Forelimb muscle (tissue), 1 donor: ENCODE results near the gene CKS1B. TPM values are rescaled to one million over a fixed set of nuclear protein-coding genes. Genes with fewer than 3 reads are reported as not detected.

ENCODE experiments used
- DNase-seq: peaks from one replicate; pipeline ENCODE4 v3.0.0-alpha.2; 2013; ENCODE audit warnings: low read depth
- polyA plus RNA-seq: library from polyadenylated mRNA; unstranded; fragments of 120-200 nt; gene quantifications from one replicate; pipeline ENCODE4 v1.2.1, GENCODE V29; 2013; ENCODE audit not compliant: insufficient read length

CKS1B gene
- polyA plus RNA-seq, 1 donor: 47.6 TPM

- DNase-seq: peak; percentile 96
Measured at GRCh38 chr1:155001675-155002463, 27.4 kb downstream of the CKS1B start.

GRCh38 chr1:155002464-155003226 is 28.2 kb downstream of the CKS1B start, which contains the start of gene ZBTB7B:
ZBTB7B (plus strand) TSS chr1:155002802; CDS start chr1:155014661, 11,859 bp downstream.
- DNase-seq: no peak

GRCh38 chr1:155003227-155003765 is 28.8 kb downstream of the CKS1B start:
- DNase-seq: no peak

DNA sequence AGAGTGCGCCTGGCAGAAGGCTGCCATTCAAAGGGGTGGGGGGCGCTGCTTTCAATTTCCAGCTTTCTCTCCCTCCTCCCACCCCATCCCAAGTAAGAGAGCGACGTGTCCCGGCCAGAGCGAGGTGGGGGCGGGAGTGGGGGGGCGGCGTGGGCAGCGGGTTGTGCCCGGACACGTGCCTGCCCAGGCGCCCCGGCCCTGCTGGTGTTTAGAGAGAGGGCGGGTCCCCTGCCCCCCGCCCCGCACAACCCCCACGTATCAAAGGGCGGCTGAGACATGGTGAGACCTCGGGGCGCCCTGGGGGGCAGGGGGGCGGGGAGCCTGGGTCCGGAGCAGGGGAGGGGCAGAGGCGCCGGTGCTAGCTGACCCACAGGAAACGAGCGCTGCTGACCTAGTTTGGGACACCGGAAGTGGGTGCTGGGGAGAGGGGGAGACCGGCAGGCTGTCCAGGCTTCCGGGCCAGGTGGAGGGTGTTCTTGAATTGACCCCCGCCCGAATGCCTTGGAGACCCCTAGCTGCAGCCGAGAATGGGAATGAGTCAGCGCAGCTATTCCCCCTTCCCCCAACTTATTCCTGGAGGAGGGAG is 29.4 kb downstream of the CKS1B start:
- DNase-seq: no peak

GRCh38 chr1:155004352-155005075 is 30.0 kb downstream of the CKS1B start:
- DNase-seq: no peak

DNA sequence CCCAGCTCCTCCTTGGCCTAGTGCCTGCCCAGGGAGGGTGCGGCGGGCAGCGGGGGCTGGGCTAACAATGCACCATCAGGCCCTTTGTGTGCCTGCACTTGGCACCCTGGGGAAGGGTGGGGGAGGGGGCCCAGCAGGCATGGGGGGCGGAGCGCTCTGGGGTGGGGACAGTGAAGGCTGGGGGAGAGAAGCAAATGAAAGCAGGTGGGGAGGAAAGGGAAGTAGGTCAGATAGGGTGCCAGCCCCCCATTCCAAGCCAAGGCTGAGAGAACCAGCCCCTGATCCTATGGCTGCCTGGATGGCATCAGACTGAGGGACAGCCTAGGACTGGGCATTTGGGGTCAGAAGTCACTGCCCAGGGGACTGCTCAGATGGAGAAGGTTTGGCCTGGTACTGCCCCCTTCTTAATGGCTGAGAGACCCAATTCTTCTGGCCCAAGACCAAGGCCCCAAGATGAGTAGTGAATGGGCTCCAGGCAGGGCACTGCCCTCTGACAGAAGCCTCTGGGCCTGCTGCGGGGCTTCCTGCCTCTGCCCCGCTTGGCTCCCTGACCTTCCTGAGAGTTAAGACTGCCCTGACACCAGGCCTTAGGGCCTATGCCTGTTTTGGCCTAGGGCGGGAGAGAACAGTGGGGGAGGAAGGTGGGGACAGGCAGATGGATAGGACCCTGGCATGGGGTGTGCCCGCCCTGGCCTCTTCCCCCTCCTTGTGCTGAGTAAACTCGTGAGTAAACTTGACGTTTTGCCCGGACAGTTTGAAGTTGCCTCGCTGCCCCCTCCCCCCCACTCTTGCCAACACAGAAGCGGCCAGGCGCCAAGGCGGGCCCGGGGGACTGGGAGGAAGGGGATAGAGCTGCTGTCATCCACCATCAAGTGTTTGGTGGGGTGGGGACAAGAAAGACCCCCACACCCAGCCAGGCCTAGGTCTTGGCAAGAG is 30.9 kb downstream of the CKS1B start:
- DNase-seq: no peak

DNA sequence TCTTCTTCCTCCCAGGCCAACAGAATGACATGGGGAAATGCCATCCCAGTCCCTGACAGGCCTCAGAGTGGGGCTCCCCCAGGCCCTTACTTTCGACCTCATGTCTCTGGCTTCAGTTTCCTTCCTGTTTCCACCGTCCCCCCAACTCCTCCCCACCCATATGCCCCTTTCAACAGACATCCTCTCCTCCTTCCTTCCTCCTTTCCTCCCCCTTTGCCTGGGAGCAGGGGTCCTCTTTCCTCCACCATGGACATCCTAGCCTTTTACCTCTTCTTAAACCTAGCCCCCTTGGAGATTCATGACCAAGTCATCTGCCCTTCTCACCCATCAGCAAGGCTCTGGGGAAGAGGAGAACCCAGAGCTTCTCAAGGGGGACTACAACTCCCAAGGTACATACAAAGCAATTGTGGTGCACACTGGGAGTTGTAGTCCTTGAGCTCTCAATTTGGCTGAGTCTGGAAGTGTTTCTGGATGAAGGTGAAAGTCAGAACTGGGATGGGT is 32.2 kb downstream of the CKS1B start:
- DNase-seq: no peak

- DNase-seq: no peak
Measured at GRCh38 chr1:155007251-155007828, 32.9 kb downstream of the CKS1B start.

DNA sequence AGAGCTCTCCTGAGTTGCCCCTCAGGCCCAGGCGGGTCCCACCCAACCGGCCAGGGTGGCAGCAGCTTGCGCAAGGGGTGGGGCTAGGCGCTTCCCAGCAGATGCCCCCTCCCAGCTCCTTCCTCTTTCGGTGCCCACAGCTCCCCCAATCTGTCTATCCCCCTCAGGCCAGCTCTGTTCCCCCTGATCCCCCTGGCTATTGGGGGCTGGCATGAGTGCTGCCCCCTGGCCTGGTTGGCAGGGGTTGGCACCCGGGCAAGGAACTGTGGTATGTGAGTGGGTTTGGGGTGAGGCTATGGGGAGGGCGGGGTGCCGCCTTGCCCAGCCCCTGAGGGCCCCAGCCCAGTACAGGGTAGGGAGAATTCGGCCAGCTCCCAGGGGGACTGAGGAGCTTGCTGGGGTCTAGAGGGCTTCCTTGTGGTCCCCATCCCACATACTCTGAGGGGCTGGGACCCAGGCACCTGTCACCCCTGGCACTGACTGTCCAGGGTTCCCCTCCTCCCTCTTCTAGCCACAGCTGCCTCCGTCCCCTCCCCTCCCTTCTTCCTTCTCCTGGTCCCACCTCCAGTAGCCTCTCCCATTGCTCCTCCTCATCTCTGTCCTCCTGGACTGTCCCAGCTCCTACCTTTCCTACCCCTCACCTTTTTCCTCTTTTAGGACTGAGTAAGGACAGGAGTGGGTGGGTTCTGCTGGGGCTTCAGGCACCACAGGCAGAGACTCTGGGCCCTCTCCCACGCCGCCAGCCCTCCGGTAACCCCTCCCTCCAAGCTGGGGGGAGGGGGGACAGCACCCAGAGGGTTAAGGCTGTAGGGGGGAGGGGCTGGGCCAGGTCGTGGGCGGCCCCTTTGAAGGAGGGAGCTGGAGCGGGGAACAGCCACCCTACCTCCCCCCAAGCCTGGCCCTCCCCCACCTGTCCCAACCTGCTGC is 33.8 kb downstream of the CKS1B start:
- no peak for DNase-seq

DNA sequence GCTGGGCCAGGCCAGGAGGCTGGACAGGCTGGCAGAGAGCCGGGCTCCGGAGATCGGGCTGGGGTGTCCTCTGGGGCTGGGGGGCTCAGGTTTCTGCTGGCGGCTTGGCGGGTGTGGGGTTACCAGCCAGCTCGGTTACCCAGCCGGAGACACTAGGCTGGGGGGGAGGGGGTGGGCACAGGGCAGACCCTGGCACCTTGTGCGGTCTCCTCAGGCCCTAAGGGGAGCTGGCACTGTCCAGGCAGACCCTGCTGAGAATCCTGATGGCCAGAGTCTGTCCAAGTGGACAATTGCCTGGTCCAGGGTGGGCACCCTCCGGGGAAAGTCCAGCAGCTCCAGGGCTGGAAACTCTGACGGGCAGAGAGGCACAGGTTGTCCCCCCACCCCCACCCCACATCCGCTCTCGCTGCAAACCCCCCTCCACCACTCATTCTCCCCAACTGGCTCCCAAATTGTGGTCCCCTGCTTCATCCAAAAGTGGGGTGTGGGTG is 34.8 kb downstream of the CKS1B start:
- DNase-seq: no peak

DNA sequence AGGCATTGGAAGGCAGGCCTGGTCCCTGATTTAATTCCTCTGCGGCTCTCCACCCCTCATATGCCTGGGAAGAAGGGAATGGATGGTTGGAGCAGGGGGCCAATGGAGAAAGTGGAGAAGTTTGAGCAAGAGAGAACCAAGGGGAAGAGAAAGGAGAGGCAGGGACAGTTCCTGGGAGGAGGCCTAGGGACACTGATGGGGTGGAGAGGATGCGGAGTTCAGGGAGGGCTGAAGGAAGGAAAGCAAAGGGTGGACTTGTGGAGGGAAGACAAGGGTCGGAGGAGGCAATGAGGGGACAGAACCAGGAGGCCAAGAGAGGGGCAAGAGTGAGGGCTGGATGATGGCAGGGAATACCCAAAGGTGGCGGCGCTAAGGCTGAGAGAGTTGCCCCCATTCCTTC is 35.3 kb downstream of the CKS1B start:
- no peak for DNase-seq

- no peak for DNase-seq
Measured at GRCh38 chr1:155010211-155010918, 35.9 kb downstream of the CKS1B start.

GRCh38 chr1:155011004-155011416 is 36.5 kb downstream of the CKS1B start:
- no peak for DNase-seq

- DNase-seq: no peak
Measured at GRCh38 chr1:155011437-155012025, 37.0 kb downstream of the CKS1B start.

- no peak for DNase-seq
Measured at GRCh38 chr1:155012026-155012546, 37.6 kb downstream of the CKS1B start.

DNA sequence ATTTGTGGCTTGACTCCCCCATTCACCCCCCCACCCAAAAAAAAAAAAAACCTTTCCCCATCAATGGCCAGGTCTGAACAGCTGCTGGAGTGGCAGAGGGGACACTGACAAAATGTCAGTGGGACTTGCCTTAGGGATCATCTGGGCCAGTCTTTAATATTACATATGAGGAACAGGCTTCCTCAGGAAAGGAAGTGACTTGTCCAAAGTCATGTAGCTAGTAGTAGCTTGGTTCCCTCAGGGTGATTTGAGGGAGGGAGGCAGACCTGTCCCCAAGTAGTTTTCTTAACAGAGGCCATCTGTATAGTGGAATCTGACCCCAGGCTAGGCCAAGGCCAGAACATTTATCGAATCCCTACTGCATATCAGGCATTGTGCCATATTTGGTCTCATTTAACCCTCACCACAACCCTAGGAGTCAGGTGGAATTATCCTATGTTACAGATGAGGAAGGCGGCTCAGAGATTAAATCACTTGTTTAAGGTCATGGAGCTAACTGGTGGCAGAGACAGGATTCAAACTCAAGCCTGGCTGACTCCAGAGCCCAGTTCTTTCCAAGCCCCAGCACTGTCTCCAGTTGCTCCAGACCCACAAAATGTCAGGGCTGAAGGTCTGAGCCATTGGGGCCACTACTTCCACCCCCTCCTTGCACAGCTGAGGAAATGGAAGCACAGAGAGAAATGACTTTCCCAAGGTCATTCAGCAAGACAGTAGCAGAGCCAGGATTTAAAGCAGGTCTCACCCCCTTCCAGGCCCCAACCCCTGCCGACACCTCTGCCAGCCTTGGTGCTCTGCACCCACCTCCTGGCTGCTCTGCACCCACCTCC is 38.5 kb downstream of the CKS1B start:
- no peak for DNase-seq
